ENCODE data around the gene HOXA4.

- no peak for TF ChIP-seq CTCF (IDR thresholded peaks at IDR 0.05)
- TF ChIP-seq POLR2A (IDR thresholded peaks at IDR 0.05): no peak
These were observed 28.1 kb upstream of the HOXA4 start for GRCh38 chr7:27158436-27159265.
